NOMO-1 (cell line): Measurements from ENCODE around the gene CLEC7A.

Experiments used
- DNase-seq, 2 experiments: peaks; one replicate each; lab custom pipeline; 2025; ENCODE audit not compliant: unreplicated experiment in 2 of 2; lab: John Stamatoyannopoulos, UW

The CLEC7A gene

DNA sequence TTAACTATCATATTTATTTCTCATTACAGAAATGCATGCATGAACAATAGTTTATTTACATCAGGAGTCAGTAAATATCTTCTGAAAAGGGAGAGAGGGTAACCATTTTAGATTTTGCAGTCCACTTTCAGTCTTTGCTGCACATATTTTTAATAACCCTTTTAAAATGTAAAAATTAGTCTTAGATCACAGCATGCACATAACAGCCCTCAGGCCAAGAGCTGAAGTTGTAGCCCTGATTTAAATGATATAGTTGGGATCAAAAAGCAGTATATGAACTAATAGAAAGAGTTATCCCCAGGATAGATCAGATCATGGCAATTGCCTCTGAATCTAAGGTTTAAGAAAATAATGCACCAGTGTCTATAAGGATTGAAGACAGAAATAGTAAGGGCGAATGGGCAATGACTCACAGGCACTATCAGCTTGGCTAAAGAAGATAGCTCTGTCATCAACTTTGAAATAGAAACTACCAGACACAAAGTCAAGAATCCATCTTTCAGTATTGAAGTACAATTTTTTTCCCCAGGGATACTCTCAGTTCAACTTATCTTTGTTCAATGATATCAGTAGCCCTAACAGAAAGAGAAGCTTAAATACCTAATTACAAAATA is 13.1 kb upstream of the CLEC7A start:
- no peak for DNase-seq

DNA sequence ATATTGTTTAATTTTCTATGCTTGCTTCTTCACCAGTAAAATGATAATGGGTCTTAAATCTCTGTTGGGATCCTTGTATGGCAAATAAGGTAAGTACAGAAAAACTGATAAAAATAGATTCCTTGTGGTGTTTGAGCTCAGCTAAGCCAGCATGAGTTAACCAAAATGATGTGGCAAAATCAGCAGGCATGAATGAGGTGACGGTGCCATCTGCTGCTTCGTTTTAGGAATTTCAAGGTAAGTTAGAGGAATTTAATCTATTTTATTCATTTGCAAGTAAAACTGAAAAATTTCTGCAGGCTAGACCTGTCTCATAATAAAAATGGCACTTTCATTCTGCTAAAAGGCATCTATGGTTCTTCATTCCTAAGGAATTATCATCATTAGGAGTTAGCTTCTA is 10.0 kb upstream of the CLEC7A start:
- peak; percentile 60 to 80 for DNase-seq

DNA sequence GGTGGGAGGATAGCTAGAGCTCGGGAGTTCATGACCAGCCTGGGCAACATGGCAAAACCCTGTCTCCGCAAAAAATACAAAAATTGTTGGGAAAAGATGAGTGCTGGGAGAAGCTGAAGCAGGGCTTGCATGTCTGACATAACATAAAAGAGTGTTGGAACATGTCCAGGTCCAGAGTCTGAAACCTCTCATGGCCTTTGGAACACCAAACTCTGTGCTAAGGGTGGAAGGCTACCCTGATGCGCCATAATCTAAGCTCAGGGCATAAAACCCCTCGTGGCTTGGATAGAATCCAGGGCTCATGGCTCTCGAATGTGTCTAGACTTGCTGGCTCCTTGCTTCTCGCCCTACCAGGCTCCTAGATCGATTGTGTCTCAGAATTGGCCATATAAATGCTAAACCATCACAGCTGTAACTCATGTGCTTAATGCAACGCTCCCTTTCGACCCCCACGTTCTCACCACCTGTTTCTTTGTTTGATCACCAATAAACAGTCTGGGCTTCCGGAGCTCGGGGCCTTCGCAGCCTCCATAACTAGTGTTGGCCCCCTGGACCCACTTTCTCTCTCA is 6.7 kb upstream of the CLEC7A start:
- DNase-seq = no peak

DNA sequence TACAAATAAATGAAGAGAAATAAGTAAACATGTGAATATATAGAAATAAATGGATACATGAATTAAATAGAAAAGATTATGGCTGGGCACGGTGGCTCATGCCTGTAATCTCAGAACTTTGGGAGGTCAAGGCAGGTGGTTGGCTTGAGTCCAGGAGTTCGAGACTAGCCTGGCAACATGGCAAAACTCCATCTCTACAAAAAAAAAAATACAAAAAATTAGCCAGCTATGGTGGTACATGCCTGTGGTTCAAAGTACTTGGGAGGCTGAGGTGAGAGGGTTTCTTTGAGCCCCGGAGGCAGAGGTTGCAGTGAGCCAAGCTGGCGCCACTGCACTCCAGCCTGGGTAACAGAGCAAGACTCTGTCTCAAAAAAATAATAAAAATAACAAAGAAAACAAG is 5.1 kb upstream of the CLEC7A start:
- DNase-seq = no peak

DNA sequence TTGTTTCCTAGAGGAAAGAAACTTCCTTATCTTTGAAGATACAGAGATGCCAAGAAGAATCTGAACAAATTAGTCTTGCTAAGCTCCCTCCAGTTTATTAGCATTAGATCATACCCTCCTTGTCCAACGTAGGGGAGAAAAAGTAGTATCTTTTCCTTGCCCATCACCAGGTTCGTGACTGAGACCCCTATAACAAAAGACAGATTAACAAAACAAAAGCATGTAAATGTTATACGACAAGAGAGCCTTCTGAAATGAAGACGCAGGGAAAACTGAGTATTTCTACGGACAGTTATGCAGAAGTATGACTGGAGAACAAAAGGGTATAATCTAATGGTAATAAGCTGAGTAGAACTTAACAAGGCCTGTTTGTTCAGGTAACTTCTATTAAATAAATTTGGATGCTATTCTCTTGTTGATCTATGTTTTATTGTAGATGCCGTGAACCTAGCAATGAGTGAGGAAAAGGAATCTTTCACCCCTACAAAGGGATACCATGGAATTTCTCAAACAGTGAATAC is 2.9 kb upstream of the CLEC7A start:
- DNase-seq = no peak

DNA sequence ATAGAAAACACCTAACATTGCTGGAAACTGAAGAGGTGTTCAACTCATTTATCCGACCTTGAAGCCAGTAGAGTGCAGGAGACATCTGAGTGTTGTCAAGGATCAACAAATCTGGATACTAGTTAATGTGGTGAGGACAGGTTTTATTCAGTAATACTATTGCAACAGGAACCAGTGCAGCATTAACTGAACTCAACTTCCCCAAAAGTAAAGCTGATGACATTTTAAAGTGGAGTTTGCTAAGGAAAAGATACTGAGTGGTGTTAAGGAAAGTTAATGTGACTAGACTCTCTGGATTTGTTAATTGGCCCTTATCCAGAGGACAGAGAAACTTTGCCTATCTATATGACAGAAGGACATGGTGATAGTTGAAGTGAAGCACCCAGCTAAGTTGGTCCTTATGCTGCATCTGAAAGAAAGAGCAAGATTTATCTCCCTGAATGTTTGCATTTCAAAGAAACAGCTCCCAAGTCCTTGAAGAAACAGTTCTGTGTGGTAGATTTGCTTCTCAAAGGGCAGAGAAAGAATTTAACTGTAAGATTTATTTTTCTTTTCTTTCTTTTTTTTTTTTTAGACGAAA is 1.2 kb upstream of the CLEC7A start:
- peak; percentile 41 to 84 for DNase-seq

DNA sequence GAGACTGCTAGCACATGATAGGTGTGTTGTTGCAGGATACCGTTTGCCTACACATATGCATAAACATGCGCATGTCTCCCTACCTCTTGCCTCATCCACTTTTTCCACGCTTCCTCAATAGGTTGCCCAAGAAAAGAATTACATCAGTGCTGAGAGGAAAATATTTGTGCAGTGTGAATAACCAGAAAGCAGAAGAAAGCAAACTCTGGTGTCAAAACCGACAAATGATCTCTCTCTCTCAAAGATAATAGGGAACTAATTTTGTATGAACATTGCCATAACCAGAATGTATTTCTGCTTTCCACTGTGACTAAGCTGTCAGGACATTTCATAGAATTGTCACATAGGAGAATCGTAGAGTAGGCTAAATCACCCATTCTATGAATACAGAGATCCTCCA is 1.3 kb downstream of the CLEC7A start:
- DNase-seq = peak; percentile 91 to 99

DNA sequence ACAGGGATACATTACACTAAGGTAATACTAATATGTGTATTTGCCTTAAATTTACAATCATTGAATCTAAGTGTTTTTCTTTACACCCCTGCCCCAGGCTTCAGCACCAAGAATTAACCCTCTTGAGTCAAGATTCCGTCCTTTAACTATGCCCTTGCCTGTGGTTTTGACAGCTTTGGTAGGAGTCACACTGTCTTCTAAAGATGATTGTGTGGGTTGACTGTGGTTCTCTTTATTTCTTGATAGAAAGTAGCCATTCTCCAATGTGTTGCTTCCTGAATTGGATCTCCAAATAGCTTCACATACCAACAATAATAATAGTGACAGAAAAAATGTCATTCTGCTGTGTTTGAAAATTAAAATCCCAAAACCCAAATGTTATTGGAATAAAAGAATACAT is 3.6 kb downstream of the CLEC7A start:
- DNase-seq = no peak

DNA sequence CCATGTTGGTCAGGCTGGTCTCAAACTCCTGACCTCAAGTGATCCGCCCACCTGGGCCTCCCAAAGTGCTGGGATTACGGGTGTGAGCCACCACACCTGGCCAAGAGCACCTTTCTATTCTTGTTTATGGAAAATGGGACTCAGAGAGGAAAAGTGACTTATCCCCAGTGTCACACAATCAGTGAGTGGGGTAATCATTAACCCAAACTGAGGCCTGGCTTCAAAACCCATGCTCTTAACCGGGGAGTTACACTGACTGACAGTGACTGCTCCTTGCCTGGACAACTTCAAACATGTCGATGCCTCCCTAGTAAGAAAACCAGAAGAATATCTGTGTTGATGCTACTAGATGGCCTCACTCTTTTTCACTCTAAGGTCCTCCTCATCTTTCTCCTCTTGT is 7.3 kb downstream of the CLEC7A start:
- no peak for DNase-seq

DNA sequence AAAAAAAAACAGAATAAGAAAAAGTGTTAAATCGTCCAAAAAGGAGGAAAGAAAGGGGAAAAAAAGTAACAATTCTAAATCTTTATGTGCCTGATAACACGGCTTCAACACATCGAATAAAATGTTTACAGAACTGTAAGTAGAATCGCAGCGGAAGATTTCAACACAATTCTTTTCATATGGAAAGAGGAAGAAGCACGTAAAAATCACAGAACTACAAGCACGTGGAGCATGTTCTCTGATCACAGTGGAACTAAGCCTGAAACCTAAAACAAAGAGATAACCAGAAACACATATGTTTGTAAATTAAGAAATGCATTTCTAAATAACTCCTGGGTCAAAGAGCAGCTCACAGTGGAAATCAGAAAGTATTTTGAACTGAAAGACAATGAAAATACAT is 8.7 kb downstream of the CLEC7A start:
- peak; percentile 41 to 93 for DNase-seq

DNA sequence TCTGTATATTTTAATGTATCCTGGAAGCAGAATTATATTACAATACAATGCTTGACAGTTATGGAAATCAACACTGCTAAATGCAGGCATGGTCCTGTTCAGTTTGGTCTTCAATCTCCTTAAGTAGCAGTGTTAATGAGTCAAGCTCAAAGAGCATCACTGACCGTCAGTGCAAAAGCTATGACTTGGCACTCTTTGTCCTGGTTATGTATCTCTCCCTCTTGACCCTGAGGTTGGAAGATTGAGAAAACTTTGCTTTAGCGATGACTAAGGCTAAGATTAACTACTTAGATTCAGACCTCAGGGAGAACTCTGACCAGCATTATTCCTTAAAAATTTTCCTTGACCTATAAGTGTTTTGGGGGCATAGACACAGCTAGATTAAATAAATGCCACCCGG is 10.9 kb downstream of the CLEC7A start:
- no peak for DNase-seq

DNA sequence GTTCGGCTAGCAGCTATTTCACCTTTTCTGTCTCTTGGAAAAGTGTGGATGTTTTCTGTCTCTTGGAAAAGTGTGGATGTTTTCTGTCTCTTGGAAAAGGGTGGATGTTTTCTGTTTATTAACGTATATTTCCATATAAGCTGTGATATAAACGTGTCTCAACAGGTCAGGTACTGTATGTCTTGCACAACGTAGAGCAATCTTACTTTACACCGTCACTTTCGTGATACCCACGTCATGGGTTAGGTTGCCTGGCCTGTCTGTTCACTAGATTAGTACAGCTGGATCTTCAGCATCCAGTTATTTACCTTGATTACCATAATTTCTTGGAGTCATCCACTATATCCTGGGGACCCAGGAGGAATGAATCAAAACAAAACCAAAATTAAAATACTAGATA is 14.1 kb downstream of the CLEC7A start:
- DNase-seq = no peak

DNA sequence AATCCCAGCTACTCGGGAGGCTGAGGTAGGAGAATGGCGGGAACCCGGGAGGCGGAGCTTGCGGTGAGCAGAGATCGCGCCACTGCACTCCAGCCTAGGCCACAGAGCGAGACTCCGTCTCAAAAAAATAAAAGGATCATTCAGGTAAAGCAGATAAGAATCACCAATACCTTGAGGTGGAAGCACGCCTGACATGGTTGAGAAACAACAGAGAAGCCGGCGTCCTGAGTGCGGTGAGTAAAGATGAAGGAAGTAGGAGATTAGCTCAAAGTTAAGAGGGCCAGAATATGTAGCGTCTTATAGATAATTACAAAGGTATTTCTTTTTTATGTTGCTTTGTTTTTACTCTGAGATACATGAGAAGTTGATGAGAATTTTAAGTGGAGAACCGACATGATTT is 14.7 kb downstream of the CLEC7A start:
- no peak for DNase-seq

DNA sequence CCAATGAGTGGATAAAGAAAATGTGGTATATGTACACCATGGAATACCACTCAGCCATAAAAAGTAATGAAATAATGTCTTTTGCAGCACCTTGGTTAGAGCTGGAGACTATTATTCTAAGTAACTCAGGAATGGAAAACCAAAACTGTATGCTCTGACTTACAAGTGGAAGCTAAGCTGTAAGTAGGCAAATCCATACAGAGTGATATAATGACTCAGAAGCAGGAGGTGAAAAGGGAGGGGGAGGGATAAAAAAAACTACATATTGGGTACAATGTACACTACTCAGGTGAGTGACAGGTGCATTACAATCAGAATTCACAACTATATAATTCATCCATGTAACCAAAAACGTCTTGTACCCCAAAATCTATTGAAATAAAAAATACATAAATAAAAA is 16.1 kb downstream of the CLEC7A start:
- no peak for DNase-seq

DNA sequence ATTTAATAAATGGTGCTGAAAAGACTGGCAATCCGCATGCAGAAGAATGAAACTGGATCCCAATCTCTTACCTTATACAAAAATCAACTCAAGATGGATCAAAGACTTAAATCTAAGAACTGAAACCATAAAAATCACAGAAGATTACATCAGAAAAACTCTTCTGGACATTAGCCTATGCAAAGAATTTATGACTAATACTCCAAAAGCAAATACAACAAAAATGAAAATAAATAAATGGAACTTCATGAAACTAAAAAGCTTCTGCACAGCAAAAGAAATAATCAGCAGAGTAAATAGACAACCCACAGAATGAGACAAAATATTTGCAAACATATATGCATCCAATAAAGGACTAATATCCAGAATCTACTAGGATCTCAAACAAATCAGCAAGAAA is 16.9 kb downstream of the CLEC7A start:
- DNase-seq = no peak

DNA sequence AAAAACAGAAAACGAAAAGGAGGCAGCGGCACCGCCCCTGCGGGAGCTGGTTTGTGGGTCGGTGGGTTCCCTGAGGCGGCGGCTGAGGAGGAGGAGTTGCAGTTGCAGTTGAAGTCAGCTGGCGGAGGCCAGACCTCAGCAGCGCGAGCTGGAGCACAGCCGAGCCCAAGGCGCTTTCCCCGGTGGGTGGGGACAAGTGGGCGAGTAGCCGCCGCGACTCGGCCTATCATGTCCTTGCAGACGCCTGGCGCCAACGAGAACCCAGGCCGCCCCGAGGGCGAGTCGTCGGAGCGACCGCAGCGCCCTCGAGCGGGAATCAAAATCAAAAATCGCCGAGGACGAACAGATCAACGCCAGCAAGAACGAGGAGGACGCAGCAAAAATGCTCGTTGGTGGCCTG is 18.5 kb downstream of the CLEC7A start:
- no peak for DNase-seq

DNA sequence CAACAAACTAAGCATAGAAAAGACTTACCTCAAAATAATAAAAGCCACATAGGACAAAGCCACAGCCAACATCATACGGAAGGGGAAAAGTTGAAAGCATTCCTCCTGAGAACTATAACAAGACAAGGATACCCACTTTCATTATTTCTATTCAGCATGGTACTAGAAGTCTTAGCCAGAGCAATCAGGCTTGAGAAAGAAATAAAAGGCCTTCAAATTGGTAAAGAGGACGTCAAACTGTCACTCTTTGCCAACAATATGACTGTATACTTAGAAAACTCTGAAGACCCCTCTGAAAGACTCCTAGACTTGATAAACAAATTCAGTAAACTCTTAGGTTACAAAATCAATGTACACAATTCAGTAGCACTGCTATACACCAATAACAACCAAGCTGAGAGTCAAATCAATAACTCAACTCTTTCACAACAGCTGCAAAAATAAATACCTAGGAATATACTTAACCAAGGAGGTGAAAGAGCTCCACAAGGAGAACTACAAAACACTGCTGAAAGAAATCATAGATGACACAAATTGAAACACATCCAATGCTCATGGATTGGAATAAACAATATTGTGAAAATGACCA is 19.6 kb downstream of the CLEC7A start:
- DNase-seq = no peak

DNA sequence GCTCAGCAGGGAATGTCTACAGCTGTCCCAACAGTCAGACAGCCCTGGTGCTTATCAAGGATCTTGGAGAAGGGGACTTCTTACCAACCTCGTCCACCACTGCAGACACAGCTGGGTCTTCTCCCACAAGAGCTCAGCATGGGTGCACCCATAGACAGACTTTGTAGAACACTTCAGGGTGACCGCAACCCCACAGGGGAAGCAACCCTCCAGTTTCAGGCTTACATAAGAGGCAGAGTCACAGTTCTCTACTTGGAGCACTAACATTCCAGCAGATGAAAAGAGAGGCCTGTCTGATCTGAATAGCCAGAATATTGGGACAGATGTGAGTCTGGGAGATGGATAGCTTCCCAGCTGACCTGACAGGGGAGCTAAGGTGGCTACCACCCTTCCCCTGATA is 27.7 kb downstream of the CLEC7A start:
- DNase-seq = peak; percentile 33 to 58

DNA sequence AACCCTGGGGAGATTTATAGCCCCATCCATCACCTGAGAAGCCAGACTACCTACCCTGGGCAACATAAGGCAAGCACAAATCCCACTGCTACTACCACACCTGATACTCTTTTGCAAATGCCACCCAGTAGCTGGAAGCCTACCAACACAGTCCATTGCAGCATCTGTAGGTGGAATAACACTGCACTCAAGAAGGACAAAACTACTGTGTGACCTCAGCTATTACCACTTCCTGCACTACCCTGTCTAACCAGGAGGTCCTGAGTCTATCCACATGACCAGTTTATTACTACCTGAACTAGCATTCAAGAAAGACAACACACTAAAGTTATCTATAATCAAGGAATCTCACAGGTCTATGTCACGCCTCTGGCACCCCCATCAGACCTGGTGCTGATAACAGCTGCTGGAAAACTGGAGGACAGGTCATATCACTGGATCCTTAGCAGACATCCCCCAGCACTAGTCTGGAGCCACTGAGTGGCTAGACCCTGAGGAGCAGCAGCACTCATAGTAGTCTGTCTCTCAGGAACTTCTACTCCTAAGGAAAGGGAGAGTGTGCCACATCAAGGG is 28.3 kb downstream of the CLEC7A start:
- DNase-seq = peak in 1 of 2 experiments; percentile 14

DNA sequence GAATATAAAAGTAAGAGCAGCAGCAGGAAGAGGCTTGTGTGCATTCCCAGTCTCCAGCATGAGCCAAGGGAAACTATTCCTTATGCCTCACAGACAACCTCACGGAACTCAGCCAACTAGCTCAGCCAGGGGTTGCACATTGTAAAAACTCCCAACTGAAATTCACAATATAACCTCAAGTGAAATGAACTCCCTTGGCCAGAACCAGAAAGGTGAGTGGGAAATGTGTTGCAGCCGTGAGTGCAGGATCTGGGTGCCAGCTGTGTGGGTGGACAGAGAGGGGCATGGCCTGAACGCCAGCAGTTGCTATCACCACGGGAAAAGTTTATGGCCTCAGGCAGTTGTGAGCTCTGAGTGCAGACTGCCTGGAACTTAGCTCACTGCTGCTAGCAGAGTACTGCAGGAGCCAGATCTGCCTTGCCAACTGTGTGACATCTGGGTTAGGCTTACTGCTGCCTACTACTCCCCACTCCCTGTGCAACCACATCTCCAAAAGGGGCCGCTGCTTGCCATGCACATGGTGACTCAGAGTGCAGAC is 28.9 kb downstream of the CLEC7A start:
- no peak for DNase-seq

DNA sequence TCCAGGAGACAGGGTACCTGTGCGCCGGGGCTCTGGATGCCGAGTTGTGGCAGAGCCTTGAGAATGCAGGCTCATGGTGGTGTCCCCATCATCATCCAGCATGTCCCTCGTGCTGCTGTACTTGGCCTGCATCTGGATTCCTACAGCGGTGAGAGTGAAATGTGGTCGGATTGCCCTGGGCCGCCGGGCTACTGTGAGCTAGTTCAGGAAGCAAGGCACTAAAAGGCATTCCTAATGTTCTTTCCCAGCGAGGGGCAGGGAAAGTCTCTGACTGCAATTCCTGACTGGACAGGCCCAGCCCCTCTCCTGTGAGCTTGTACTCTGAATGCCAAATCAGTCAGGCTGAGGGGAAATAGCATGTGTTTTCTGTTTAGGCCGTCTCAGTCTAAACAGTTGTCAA is 31.2 kb downstream of the CLEC7A start, which contains the start of gene CLEC1A:
Gene CLEC1A, minus strand, starts transcription at position 195 of the 400 bp plus-strand sequence. Its CDS starts 63 bp downstream, at position 132.
- no peak for DNase-seq
